Ishikawa (cell line): ENCODE results near the gene SPRED1.

ENCODE experiments used
- CEBPB ChIP-seq: IDR thresholded peaks from 2 replicates; pipeline ENCODE4 v1.6.1; 2012
- EP300 ChIP-seq: IDR thresholded peaks from 2 replicates; pipeline ENCODE4 v1.6.1; 2012; ENCODE audit warnings: borderline replicate concordance
- RAD21 ChIP-seq: IDR thresholded peaks from 2 replicates; pipeline ENCODE4 v1.6.1; 2012; ENCODE audit warnings: low read depth
- TAF1 ChIP-seq: IDR thresholded peaks from 2 replicates; pipeline ENCODE4 v1.6.1; 2012; ENCODE audit warnings: low read depth, mild to moderate bottlenecking
- TF ChIP-seq, protein P1 (sequence below): IDR thresholded peaks from 2 replicates; pipeline ENCODE4 v1.6.1; 2012
- TF ChIP-seq, protein P2 (sequence below): IDR thresholded peaks from 2 replicates; pipeline ENCODE4 v1.6.1; 2012; ENCODE audit warnings: low read depth, mild to moderate bottlenecking
- TF ChIP-seq, protein P3 (sequence below): IDR thresholded peaks from 2 replicates; pipeline ENCODE4 v1.6.1; 2012

DNA sequence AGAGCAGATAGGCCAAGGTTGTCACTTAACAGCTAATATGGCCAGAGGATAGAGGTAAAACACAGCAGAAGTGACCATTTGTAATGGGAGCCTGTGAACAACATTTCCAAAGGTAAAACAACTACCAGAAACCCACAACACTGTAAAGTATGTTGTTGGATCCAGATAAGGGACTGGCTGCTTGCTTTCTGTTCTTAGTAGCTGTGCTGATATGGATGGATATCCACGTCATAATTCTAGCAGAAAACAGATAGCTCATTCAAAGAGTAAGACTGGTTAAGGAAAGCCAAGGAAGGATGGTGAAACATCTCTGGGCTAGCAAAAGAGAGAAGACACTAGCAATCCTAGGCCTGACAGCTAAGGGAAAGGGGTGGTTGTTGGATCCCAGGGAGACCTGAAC lies 36.9 kb upstream of the SPRED1 start:
- TF ChIP-seq EP300 (no peak), CEBPB (no peak), RAD21 (no peak), TAF1 (no peak)
- TF ChIP-seq, protein P1, sequence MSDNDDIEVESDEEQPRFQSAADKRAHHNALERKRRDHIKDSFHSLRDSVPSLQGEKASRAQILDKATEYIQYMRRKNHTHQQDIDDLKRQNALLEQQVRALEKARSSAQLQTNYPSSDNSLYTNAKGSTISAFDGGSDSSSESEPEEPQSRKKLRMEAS: no peak
- TF ChIP-seq, protein P2, sequence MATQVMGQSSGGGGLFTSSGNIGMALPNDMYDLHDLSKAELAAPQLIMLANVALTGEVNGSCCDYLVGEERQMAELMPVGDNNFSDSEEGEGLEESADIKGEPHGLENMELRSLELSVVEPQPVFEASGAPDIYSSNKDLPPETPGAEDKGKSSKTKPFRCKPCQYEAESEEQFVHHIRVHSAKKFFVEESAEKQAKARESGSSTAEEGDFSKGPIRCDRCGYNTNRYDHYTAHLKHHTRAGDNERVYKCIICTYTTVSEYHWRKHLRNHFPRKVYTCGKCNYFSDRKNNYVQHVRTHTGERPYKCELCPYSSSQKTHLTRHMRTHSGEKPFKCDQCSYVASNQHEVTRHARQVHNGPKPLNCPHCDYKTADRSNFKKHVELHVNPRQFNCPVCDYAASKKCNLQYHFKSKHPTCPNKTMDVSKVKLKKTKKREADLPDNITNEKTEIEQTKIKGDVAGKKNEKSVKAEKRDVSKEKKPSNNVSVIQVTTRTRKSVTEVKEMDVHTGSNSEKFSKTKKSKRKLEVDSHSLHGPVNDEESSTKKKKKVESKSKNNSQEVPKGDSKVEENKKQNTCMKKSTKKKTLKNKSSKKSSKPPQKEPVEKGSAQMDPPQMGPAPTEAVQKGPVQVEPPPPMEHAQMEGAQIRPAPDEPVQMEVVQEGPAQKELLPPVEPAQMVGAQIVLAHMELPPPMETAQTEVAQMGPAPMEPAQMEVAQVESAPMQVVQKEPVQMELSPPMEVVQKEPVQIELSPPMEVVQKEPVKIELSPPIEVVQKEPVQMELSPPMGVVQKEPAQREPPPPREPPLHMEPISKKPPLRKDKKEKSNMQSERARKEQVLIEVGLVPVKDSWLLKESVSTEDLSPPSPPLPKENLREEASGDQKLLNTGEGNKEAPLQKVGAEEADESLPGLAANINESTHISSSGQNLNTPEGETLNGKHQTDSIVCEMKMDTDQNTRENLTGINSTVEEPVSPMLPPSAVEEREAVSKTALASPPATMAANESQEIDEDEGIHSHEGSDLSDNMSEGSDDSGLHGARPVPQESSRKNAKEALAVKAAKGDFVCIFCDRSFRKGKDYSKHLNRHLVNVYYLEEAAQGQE: no peak
- TF ChIP-seq, protein P3, sequence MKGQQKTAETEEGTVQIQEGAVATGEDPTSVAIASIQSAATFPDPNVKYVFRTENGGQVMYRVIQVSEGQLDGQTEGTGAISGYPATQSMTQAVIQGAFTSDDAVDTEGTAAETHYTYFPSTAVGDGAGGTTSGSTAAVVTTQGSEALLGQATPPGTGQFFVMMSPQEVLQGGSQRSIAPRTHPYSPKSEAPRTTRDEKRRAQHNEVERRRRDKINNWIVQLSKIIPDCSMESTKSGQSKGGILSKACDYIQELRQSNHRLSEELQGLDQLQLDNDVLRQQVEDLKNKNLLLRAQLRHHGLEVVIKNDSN: no peak
